Coronary artery (tissue), 2 donors: ENCODE measurements around the gene MARK1.

ENCODE experiments used
- DNase-seq: peaks from one replicate; pipeline ENCODE4 v3.0.0-alpha.2; 2017; ENCODE audit warnings: low spot score
- H3K27ac ChIP-seq, 2 donors: fragments of 200-600 bp; sonication (generic); one replicate each; pipeline ENCODE4 v1.5.1; 2016 to 2019
- H3K4me3 ChIP-seq: fragments of 200-600 bp; sonication (generic); 2 replicates; pipeline ENCODE4 v1.5.1; 2016; ENCODE audit warnings: mild to moderate bottlenecking, moderate library complexity
- CTCF ChIP-seq: fragments of 200-600 bp; sonication (generic); IDR thresholded peaks from one replicate; pipeline ENCODE4 v1.5.1; 2019; ENCODE audit warnings: antibody characterized with exemption

Gene MARK1

GRCh38 chr1:220573836-220574235, 45.9 kb downstream of the MARK1 start:
- Histone ChIP-seq H3K4me3 (no peak overlapping the region), H3K27ac (no peak overlapping the region)
- TF ChIP-seq CTCF: no peak
- no peak for DNase-seq

- TF ChIP-seq CTCF: no peak
- Histone ChIP-seq H3K27ac (no peak overlapping the region), H3K4me3 (no peak overlapping the region)
- no peak for DNase-seq
Measured at GRCh38 chr1:220575718-220576497, 48.0 kb downstream of the MARK1 start.

GRCh38 chr1:220577926-220578325, 50.0 kb downstream of the MARK1 start:
- Histone ChIP-seq H3K4me3 (no peak overlapping the region), H3K27ac (no peak overlapping the region)
- DNase-seq: no peak
- no peak for TF ChIP-seq CTCF

- no peak for DNase-seq
- no peak for TF ChIP-seq CTCF
- Histone ChIP-seq H3K4me3 (no peak overlapping the region), H3K27ac (no peak overlapping the region)
Measured at GRCh38 chr1:220579317-220579716, 51.4 kb downstream of the MARK1 start.

GRCh38 chr1:220592714-220593113, 64.8 kb downstream of the MARK1 start:
- Histone ChIP-seq H3K27ac (no peak overlapping the region), H3K4me3 (no peak overlapping the region)
- DNase-seq: no peak
- no peak for TF ChIP-seq CTCF

- H3K4me3 ChIP-seq: no peak overlapping the region
- TF ChIP-seq CTCF: no peak
- no peak for DNase-seq
- H3K27ac ChIP-seq: no peak overlapping the region
Measured at GRCh38 chr1:220594356-220594755, 66.4 kb downstream of the MARK1 start.

- no peak for TF ChIP-seq CTCF
- H3K4me3 ChIP-seq: no peak overlapping the region
- DNase-seq: no peak
- no peak overlapping the region for H3K27ac ChIP-seq
Measured at GRCh38 chr1:220595179-220595578, 67.2 kb downstream of the MARK1 start.
